ENCODE measurements around the gene MRPS31.

Gene MRPS31

DNA sequence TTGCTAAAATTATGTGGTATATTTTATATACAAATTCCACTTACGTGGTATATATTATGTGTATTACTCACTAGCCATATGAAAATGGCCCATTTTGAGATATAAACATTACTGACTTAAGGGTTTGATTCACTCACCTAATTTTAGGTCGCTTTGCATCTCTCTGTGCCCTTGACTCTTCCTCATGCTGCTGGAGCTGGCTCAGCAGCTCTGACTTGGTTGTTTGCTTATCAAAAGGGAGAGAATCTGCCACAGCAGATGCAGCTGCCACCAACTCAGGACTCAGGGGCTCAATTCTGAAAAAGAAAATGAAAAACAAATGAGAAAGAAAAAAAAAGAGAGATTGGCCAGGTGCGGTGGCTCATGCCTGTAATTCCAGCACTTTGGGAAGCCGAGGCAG, 12.2 kb downstream of the MRPS31 start:
- 98% methylated on average over 3 of the region's 4 CpGs for WGBS
- Histone ChIP-seq H3K4me1 (ENCODE audit: control insufficient read depth, insufficient read depth, low read depth, low read length) (no peaks in the 10 kb centered on the region), H3K9me3 (ENCODE audit: control insufficient read depth, low read length) (no peaks in the 10 kb centered on the region), H3K4ac (ENCODE audit: low read depth in 1 of 2, low read length in 2 of 2) (no peak overlapping the region), H3K18ac (ENCODE audit: low read depth in 1 of 2, low read length in 2 of 2) (no peak overlapping the region), H2AK5ac (ENCODE audit: low read length, severe bottlenecking) (no peak overlapping the region), H2BK5ac (ENCODE audit: low read depth, low read length, poor library complexity, severe bottlenecking) (no peak overlapping the region), H3K4me2 (ENCODE audit: low read length, poor library complexity, severe bottlenecking) (no peak overlapping the region), H2BK120ac (ENCODE audit: low read depth, low read length) (no peak overlapping the region), H3K14ac (ENCODE audit: low read length in 2 of 2) (no peak overlapping the region), H4K91ac (ENCODE audit: low read length) (no peak overlapping the region), H3K23ac (ENCODE audit: low read length in 2 of 2) (no peak overlapping the region), H4K8ac (ENCODE audit: low read length) (no peak overlapping the region), H2BK15ac (ENCODE audit: low read depth, poor library complexity, severe bottlenecking) (no peak overlapping the region), H2BK12ac (ENCODE audit: low read length in 2 of 2) (no peak overlapping the region), H2AFZ (ENCODE audit: low read depth, low read length) (no peak overlapping the region), H3K27me3 (ENCODE audit: control insufficient read depth in 1 of 2, insufficient read depth in 1 of 2, low read length in 2 of 2) (no peaks in the 10 kb centered on the region), H3K79me1 (replicated peaks; ENCODE audit: low read length, poor library complexity, severe bottlenecking) (peaks cover 19% of the 10 kb centered on the region), H3K9ac (ENCODE audit: low read length) (no peak overlapping the region), H3K4me3 (ENCODE audit: insufficient read depth in 1 of 2, low read depth in 1 of 2, low read length in 2 of 2) (no peak overlapping the region), H3K36me3 (ENCODE audit: control insufficient read depth in 1 of 2, insufficient read depth in 2 of 2, low read depth in 1 of 2, low read length in 2 of 2) (peaks cover 10 to 48% of the 10 kb centered on the region in 2 experiments), H3K27ac (ENCODE audit: low read length, poor library complexity, severe bottlenecking) (no peak overlapping the region)
- no peak for DNase-seq

DNA sequence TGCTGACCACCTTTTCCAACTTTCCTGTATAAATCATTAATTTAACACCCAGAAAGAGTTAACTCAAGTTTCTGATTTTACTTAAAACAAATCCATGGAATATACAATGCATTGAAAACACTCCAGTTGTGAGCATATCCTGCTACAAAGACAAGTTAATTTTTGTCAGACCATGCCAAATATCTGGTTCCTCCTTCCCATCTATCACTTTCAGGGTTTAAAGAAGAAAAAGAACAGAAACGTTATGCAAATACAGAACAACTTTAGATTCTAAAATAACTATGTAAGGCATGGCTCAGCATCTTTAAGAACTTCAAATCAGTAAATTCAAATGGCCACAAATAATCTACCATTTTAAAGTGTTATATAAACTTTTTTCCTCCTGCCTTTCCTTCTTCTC, 14.9 kb downstream of the MRPS31 start:
- Histone ChIP-seq H2AFZ (ENCODE audit: low read depth, low read length) (no peak overlapping the region), H3K27ac (ENCODE audit: low read length, poor library complexity, severe bottlenecking) (no peak overlapping the region), H3K4me3 (ENCODE audit: insufficient read depth in 1 of 2, low read depth in 1 of 2, low read length in 2 of 2) (no peak overlapping the region), H3K4me2 (ENCODE audit: low read length, poor library complexity, severe bottlenecking) (no peak overlapping the region), H3K27me3 (ENCODE audit: control insufficient read depth in 1 of 2, insufficient read depth in 1 of 2, low read length in 2 of 2) (no peaks in the 10 kb centered on the region), H4K8ac (ENCODE audit: low read length) (no peak overlapping the region), H3K9me3 (ENCODE audit: control insufficient read depth, low read length) (no peaks in the 10 kb centered on the region), H2BK15ac (ENCODE audit: low read depth, poor library complexity, severe bottlenecking) (no peak overlapping the region), H3K18ac (ENCODE audit: low read depth in 1 of 2, low read length in 2 of 2) (no peak overlapping the region), H2BK120ac (ENCODE audit: low read depth, low read length) (no peak overlapping the region), H3K36me3 (ENCODE audit: control insufficient read depth in 1 of 2, insufficient read depth in 2 of 2, low read depth in 1 of 2, low read length in 2 of 2) (peaks cover 10 to 71% of the 10 kb centered on the region in 2 experiments), H3K4me1 (ENCODE audit: control insufficient read depth, insufficient read depth, low read depth, low read length) (no peaks in the 10 kb centered on the region), H3K79me1 (replicated peaks; ENCODE audit: low read length, poor library complexity, severe bottlenecking) (peaks cover 9% of the 10 kb centered on the region), H2BK5ac (ENCODE audit: low read depth, low read length, poor library complexity, severe bottlenecking) (no peak overlapping the region), H3K9ac (ENCODE audit: low read length) (no peak overlapping the region), H3K23ac (ENCODE audit: low read length in 2 of 2) (no peak overlapping the region), H3K4ac (ENCODE audit: low read depth in 1 of 2, low read length in 2 of 2) (no peak overlapping the region), H3K14ac (ENCODE audit: low read length in 2 of 2) (no peak overlapping the region), H4K91ac (ENCODE audit: low read length) (no peak overlapping the region), H2BK12ac (ENCODE audit: low read length in 2 of 2) (no peak overlapping the region), H2AK5ac (ENCODE audit: low read length, severe bottlenecking) (no peak overlapping the region)
- no peak for DNase-seq
- no CpG with 5 or more reads among the region's 1 CpG for WGBS

DNA sequence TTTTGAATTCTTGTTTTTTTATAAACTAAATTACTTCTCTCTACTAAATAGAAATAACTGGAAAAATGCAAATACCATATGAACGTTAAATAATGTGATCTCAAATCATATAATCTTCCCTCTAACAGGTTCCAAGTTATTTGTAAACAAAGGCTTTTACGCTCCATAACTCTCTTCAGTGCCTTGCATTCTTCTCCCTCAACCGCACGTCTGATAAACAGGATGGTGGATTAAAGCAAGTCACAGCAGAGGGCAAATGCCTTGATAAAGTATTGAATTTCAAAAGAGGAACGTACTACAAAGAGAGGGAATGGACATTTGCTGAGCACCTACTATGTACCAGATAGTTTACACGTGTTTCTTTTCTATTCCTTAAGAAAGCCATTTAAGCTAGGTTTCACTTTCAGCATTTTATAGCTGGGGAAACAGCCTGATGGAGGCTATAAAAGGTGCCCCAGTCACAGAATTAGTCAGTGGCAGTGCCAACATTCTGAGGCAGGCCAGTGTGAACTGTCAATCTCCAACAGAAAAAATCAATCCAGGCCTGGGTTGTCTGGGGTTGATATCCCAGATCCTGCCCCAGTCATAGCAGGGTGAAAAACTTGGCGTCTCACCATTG, 15.8 kb downstream of the MRPS31 start:
- H3K4me1 ChIP-seq (ENCODE audit: control insufficient read depth, insufficient read depth, low read depth, low read length) = no peaks in the 10 kb centered on the region

DNA sequence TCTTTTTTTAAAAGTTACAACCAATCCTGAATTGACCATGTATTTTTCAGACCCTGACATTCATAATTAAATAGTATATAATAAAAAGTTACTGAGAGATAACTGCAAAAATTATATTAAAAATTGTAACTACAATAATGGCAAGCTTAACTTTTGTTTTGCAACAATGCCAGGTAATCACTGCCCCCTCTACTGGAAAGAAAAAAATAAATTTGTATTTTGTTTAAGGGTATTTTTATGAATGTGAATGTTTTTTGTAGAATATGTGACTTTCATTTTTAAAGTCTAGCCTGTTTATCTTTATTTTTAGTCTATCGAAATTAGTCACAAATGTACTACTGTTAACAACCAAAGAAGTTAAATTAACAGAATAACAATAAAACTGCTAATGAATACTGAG, 21.7 kb downstream of the MRPS31 start:
- Histone ChIP-seq H2BK12ac (ENCODE audit: low read length in 2 of 2) (no peak overlapping the region), H3K4me1 (ENCODE audit: control insufficient read depth, insufficient read depth, low read depth, low read length) (no peaks in the 10 kb centered on the region), H3K14ac (ENCODE audit: low read length in 2 of 2) (no peak overlapping the region), H3K4me3 (ENCODE audit: insufficient read depth in 1 of 2, low read depth in 1 of 2, low read length in 2 of 2) (no peak overlapping the region), H3K23ac (ENCODE audit: low read length in 2 of 2) (no peak overlapping the region), H3K9ac (ENCODE audit: low read length) (no peak overlapping the region), H2BK15ac (ENCODE audit: low read depth, poor library complexity, severe bottlenecking) (no peak overlapping the region), H3K4ac (ENCODE audit: low read depth in 1 of 2, low read length in 2 of 2) (no peak overlapping the region), H3K4me2 (ENCODE audit: low read length, poor library complexity, severe bottlenecking) (no peak overlapping the region), H3K27ac (ENCODE audit: low read length, poor library complexity, severe bottlenecking) (no peak overlapping the region), H4K8ac (ENCODE audit: low read length) (no peak overlapping the region), H2AFZ (ENCODE audit: low read depth, low read length) (no peak overlapping the region), H3K36me3 (ENCODE audit: control insufficient read depth in 1 of 2, insufficient read depth in 2 of 2, low read depth in 1 of 2, low read length in 2 of 2) (peaks cover 4 to 64% of the 10 kb centered on the region in 2 experiments), H3K18ac (ENCODE audit: low read depth in 1 of 2, low read length in 2 of 2) (no peak overlapping the region), H3K27me3 (ENCODE audit: control insufficient read depth in 1 of 2, insufficient read depth in 1 of 2, low read length in 2 of 2) (no peaks in the 10 kb centered on the region), H2BK120ac (ENCODE audit: low read depth, low read length) (no peak overlapping the region), H3K9me3 (ENCODE audit: control insufficient read depth, low read length) (no peaks in the 10 kb centered on the region), H3K79me1 (replicated peaks; ENCODE audit: low read length, poor library complexity, severe bottlenecking) (no peaks in the 10 kb centered on the region), H4K91ac (ENCODE audit: low read length) (no peak overlapping the region), H2AK5ac (ENCODE audit: low read length, severe bottlenecking) (no peak overlapping the region), H2BK5ac (ENCODE audit: low read depth, low read length, poor library complexity, severe bottlenecking) (no peak overlapping the region)
- no CpG with 5 or more reads among the region's 1 CpG for WGBS
- no peak for DNase-seq

More for the DNA sequence above, 15.8 kb downstream of the MRPS31 start:
- Histone ChIP-seq H3K36me3 (ENCODE audit: control insufficient read depth in 1 of 2, insufficient read depth in 2 of 2, low read depth in 1 of 2, low read length in 2 of 2) (peaks cover 10 to 73% of the 10 kb centered on the region in 2 experiments), H3K14ac (ENCODE audit: low read length in 2 of 2) (no peak overlapping the region), H3K27ac (ENCODE audit: low read length, poor library complexity, severe bottlenecking) (no peak overlapping the region), H3K4me2 (ENCODE audit: low read length, poor library complexity, severe bottlenecking) (no peak overlapping the region), H3K4ac (ENCODE audit: low read depth in 1 of 2, low read length in 2 of 2) (no peak overlapping the region), H4K91ac (ENCODE audit: low read length) (no peak overlapping the region), H3K27me3 (ENCODE audit: control insufficient read depth in 1 of 2, insufficient read depth in 1 of 2, low read length in 2 of 2) (no peaks in the 10 kb centered on the region), H2AK5ac (ENCODE audit: low read length, severe bottlenecking) (no peak overlapping the region), H2BK12ac (ENCODE audit: low read length in 2 of 2) (no peak overlapping the region), H2BK5ac (ENCODE audit: low read depth, low read length, poor library complexity, severe bottlenecking) (no peak overlapping the region), H2BK15ac (ENCODE audit: low read depth, poor library complexity, severe bottlenecking) (no peak overlapping the region), H3K18ac (ENCODE audit: low read depth in 1 of 2, low read length in 2 of 2) (no peak overlapping the region), H4K8ac (ENCODE audit: low read length) (no peak overlapping the region), H3K9me3 (ENCODE audit: control insufficient read depth, low read length) (no peaks in the 10 kb centered on the region), H2BK120ac (ENCODE audit: low read depth, low read length) (no peak overlapping the region), H3K9ac (ENCODE audit: low read length) (no peak overlapping the region), H2AFZ (ENCODE audit: low read depth, low read length) (no peak overlapping the region), H3K4me3 (ENCODE audit: insufficient read depth in 1 of 2, low read depth in 1 of 2, low read length in 2 of 2) (no peak overlapping the region), H3K23ac (ENCODE audit: low read length in 2 of 2) (no peak overlapping the region), H3K79me1 (replicated peaks; ENCODE audit: low read length, poor library complexity, severe bottlenecking) (peaks cover 8% of the 10 kb centered on the region)
- DNase-seq = no peak
- 96% methylated on average over 7 of the region's 7 CpGs for WGBS
